Mesendoderm (in vitro differentiated cells): ENCODE data around the gene ALG11.
A peak's percentile ranks its signal among the peaks of the same experiment; 100 is the strongest.
"Not testable (repeated sequence)": the region's sequence is repeated elsewhere in the genome, so short reads cannot be mapped to it uniquely, and the experiment has no call there.

Experiments
- DNase-seq: peaks from one replicate; pipeline ENCODE4 v3.0.0; 2013
- H2AK5ac ChIP-seq: 2 replicates; pipeline ENCODE4 v1.6.1; 2013; ENCODE audit warnings: low read length, inconsistent platforms
- H2BK120ac ChIP-seq: 2 replicates; pipeline ENCODE4 v1.6.1; 2013; ENCODE audit warnings: low read depth, mild to moderate bottlenecking, low read length, moderate library complexity, mixed read lengths
- H2BK15ac ChIP-seq: replicated peaks from 2 replicates; pipeline ENCODE4 v1.6.1; 2013; ENCODE audit warnings: low read depth, mild to moderate bottlenecking, moderate library complexity
- H2BK5ac ChIP-seq: 2 replicates; pipeline ENCODE4 v1.6.1; 2013; ENCODE audit warnings: low read length, inconsistent platforms
- H3K18ac ChIP-seq: 2 replicates; pipeline ENCODE4 v1.6.1; 2013; ENCODE audit warnings: mild to moderate bottlenecking, low read length, mixed read lengths
- H3K23ac ChIP-seq: one replicate; pipeline ENCODE4 v1.6.1; 2013; ENCODE audit warnings: low read length
- H3K27ac ChIP-seq: 2 replicates; pipeline ENCODE4 v1.5.1; 2013; ENCODE audit warnings: low read depth, mild to moderate bottlenecking, inconsistent platforms, low read length, moderate library complexity
- H3K27me3 ChIP-seq: 2 replicates; pipeline ENCODE4 v1.6.1; 2013; ENCODE audit warnings: low read length, control low read depth, mild to moderate bottlenecking, inconsistent platforms; ENCODE audit not compliant: insufficient read depth, poor library complexity
- H3K36me3 ChIP-seq: 2 replicates; pipeline ENCODE4 v1.6.1; 2013; ENCODE audit warnings: low read length, inconsistent platforms; ENCODE audit not compliant: control insufficient read depth, insufficient read depth
- H3K4ac ChIP-seq: one replicate; pipeline ENCODE4 v1.6.1; 2013; ENCODE audit warnings: low read depth, mild to moderate bottlenecking, low read length, moderate library complexity
- H3K4me1 ChIP-seq: 2 replicates; pipeline ENCODE4 v1.6.1; 2013; ENCODE audit warnings: low read depth, low read length, inconsistent platforms; ENCODE audit not compliant: control insufficient read depth
- H3K4me2 ChIP-seq: 2 replicates; pipeline ENCODE4 v1.6.1; 2013; ENCODE audit warnings: low read length
- H3K4me3 ChIP-seq: 2 replicates; pipeline ENCODE4 v1.5.1; 2013; ENCODE audit warnings: mild to moderate bottlenecking, low read length
- H3K56ac ChIP-seq: one replicate; pipeline ENCODE4 v1.6.1; 2013; ENCODE audit warnings: low read length
- H3K79me1 ChIP-seq: 2 replicates; pipeline ENCODE4 v1.6.1; 2013; ENCODE audit warnings: low read length, inconsistent platforms
- H3K79me2 ChIP-seq: 2 replicates; pipeline ENCODE4 v1.6.1; 2013; ENCODE audit warnings: mild to moderate bottlenecking, low read length; ENCODE audit not compliant: control insufficient read depth, insufficient read depth
- H3K9ac ChIP-seq: 2 replicates; pipeline ENCODE4 v1.6.1; 2013; ENCODE audit warnings: low read length, inconsistent platforms
- H4K5ac ChIP-seq: one replicate; pipeline ENCODE4 v1.6.1; 2013; ENCODE audit warnings: low read length
- H4K8ac ChIP-seq: one replicate; pipeline ENCODE4 v1.6.1; 2013; ENCODE audit warnings: low read depth, mild to moderate bottlenecking, control low read depth, low read length, moderate library complexity
- WGBS: extraction: QIAGEN DNeasy Blood & Tissue Kit; methylation state at CpG from one replicate; pipeline ENCODE4 v1.1.7; 2013; ENCODE audit warnings: low lambda C conversion rate, missing lambda C conversion rate; ENCODE audit not compliant: insufficient coverage; ENCODE audit errors: extremely low coverage; 5-methylcytosine and 5-hydroxymethylcytosine counted together

Gene ALG11

DNA sequence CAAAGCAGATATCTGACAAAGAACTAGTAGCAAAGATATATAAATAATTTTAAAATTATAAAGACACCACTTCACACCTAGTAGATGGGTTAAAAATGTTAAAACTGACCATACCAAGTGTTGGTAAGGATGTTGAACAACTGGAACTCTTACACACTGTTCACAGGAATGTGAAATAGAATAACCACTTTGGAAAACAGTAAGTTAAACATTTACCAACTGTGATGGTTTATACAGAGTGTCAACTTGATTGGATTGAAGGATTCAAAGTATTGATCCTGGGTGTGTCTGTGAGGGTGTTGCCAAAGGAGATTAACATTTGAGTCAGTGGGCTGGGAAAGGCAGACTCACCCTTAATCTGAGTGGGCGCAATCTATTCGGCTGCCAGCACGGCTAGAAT lies 31.5 kb downstream of the ALG11 start:
- Histone ChIP-seq H3K4me1 (no peaks in the 10 kb centered on the region), H3K23ac (no peak overlapping the region), H2BK5ac (no peak overlapping the region), H3K27ac (no peak overlapping the region), H3K18ac (no peak overlapping the region), H4K5ac (no peak overlapping the region), H3K4me2 (no peak overlapping the region), H3K79me2 (no peaks in the 10 kb centered on the region), H2BK120ac (no peak overlapping the region), H3K36me3 (no peaks in the 10 kb centered on the region), H3K27me3 (no peaks in the 10 kb centered on the region), H3K4me3 (no peak overlapping the region), H3K4ac (no peak overlapping the region), H3K79me1 (no peaks in the 10 kb centered on the region), H4K8ac (no peak overlapping the region), H3K56ac (no peak overlapping the region), H2BK15ac (no peak overlapping the region), H3K9ac (no peak overlapping the region), H2AK5ac (no peak overlapping the region)
- no CpG with 5 or more reads among the region's 3 CpGs for WGBS
- DNase-seq: no peak

DNA sequence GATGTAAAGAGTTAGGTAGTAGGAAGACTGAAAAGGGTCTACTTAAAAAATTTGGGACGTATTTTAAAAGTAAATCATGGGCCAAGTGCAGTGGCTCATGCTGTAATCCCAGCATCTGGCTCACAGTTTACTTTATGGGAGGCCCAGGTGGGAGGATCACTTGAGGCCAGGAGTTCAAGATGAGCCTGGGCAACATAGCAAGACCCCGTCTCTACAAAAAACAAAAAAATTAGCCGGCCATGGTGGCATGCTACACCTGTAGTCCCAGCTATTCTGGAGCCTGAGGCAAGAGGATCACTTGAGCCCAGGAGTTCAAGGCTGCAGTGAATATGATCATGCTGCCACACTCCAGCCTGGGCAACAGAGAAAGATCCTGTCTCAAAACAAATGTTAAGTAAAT lies 35.3 kb downstream of the ALG11 start:
- H3K36me3 ChIP-seq: no peaks in the 10 kb centered on the region
- no peak overlapping the region for H4K5ac ChIP-seq
- H3K79me2 ChIP-seq: no peaks in the 10 kb centered on the region
- H2BK5ac ChIP-seq: no peak overlapping the region
- no peak overlapping the region for H3K4ac ChIP-seq
- H3K4me2 ChIP-seq: no peak overlapping the region
- no peak overlapping the region for H2BK15ac ChIP-seq
- H3K23ac ChIP-seq: no peak overlapping the region
- H3K56ac ChIP-seq: no peak overlapping the region
- H3K27ac ChIP-seq: no peak overlapping the region
- H3K27me3 ChIP-seq: no peaks in the 10 kb centered on the region
- no peak overlapping the region for H3K4me3 ChIP-seq
- no peak overlapping the region for H3K9ac ChIP-seq
- H4K8ac ChIP-seq: no peak overlapping the region
- no peak overlapping the region for H2BK120ac ChIP-seq
- H3K18ac ChIP-seq: no peak overlapping the region
- DNase-seq: no peak
- no peaks in the 10 kb centered on the region for H3K79me1 ChIP-seq
- no peak overlapping the region for H2AK5ac ChIP-seq
- no CpG with 5 or more reads among the region's 3 CpGs for WGBS
- peaks cover 6% of the 10 kb centered on the region for H3K4me1 ChIP-seq

DNA sequence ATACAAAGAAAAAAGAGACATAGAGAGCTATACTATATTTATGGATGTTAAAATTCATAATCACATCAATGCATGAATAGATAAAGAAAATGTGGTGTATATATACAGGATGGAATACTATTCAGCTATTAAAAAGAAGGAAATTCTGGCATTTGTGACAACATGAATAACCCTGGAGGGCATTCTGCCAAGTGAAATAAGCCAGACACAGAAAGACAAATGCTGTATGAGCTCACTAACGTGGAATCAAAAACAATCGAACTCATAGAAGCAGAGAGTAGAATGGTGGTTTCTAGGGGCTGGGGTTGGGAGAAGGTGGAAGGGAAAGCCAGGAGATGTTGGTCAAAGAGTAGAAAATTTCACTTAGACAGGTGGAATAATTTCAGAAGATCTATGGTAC lies 36.3 kb downstream of the ALG11 start:
- Histone ChIP-seq H2BK120ac (no peak overlapping the region), H3K23ac (no peak overlapping the region), H3K36me3 (no peaks in the 10 kb centered on the region), H2BK15ac (no peak overlapping the region), H3K18ac (no peak overlapping the region), H3K4me3 (no peak overlapping the region), H3K9ac (no peak overlapping the region), H3K79me2 (no peaks in the 10 kb centered on the region), H3K27me3 (no peaks in the 10 kb centered on the region), H4K5ac (no peak overlapping the region), H2AK5ac (no peak overlapping the region), H3K4me2 (no peak overlapping the region), H3K56ac (no peak overlapping the region), H3K4ac (no peak overlapping the region), H2BK5ac (no peak overlapping the region), H3K79me1 (no peaks in the 10 kb centered on the region), H4K8ac (no peak overlapping the region), H3K27ac (no peak overlapping the region), H3K4me1 (peaks cover 6% of the 10 kb centered on the region)
- no CpG with 5 or more reads among the region's 2 CpGs for WGBS
- DNase-seq: no peak

DNA sequence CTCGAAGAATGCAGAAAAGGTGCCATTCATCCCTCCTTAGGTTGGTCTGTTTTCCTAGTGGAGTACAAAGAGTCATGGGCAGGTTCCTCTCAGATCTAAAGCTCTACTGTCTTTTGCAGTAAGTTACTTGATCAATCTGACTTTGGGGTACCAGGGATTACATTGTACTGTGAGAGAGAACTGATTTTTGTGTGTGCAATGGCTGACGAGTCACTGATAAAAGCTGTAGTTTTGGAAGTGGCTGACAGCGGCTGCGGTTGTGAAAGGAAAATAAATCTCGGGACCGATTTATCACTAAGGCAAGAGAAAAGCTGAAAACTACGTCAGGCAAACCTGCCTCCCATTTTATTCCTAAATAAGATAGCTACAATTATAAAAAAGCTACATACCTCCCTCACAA lies 39.2 kb downstream of the ALG11 start:
- Histone ChIP-seq H3K4me1 (peaks cover 6% of the 10 kb centered on the region), H3K4ac (no peak overlapping the region), H3K23ac (no peak overlapping the region), H3K27me3 (no peaks in the 10 kb centered on the region), H4K8ac (no peak overlapping the region), H3K18ac (no peak overlapping the region), H2AK5ac (no peak overlapping the region), H3K4me2 (no peak overlapping the region), H2BK5ac (no peak overlapping the region), H4K5ac (no peak overlapping the region), H2BK15ac (no peak overlapping the region), H3K27ac (no peak overlapping the region), H3K79me1 (no peaks in the 10 kb centered on the region), H3K36me3 (no peaks in the 10 kb centered on the region), H3K56ac (no peak overlapping the region), H2BK120ac (no peak overlapping the region), H3K79me2 (no peaks in the 10 kb centered on the region), H3K4me3 (no peak overlapping the region), H3K9ac (no peak overlapping the region)
- no CpG with 5 or more reads among the region's 7 CpGs for WGBS
- peak; percentile 37 for DNase-seq

DNA sequence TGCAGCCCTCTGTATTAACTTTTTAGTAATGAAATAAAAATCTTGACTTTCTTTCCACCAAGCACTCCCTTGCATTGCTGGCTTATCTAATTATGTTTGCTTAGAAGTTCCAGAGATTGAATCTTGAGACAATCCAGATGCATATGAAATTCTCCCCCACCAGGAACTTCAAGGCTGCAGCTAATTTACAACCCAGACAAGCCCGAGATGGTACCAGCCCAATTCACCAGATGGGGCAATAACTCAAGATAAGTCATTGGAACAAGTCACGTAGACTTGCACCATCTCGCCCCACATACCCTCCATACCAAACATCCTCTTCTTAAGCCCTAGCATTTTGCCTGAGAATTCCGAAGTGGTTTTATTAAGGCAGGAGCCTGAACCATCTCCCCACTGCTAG lies 41.3 kb downstream of the ALG11 start:
- no peak overlapping the region for H3K4me2 ChIP-seq
- no peaks in the 10 kb centered on the region for H3K79me1 ChIP-seq
- H3K27ac ChIP-seq: no peak overlapping the region
- no peak overlapping the region for H2BK15ac ChIP-seq
- no peak overlapping the region for H2AK5ac ChIP-seq
- H3K4me1 ChIP-seq: peaks cover 6% of the 10 kb centered on the region
- H3K4me3 ChIP-seq: no peak overlapping the region
- H3K79me2 ChIP-seq: no peaks in the 10 kb centered on the region
- no peak overlapping the region for H2BK5ac ChIP-seq
- no peaks in the 10 kb centered on the region for H3K36me3 ChIP-seq
- H3K56ac ChIP-seq: no peak overlapping the region
- H3K27me3 ChIP-seq: no peaks in the 10 kb centered on the region
- WGBS: no CpG with 5 or more reads among the region's 4 CpGs
- peak; percentile 47 for DNase-seq
- no peak overlapping the region for H4K8ac ChIP-seq
- no peak overlapping the region for H3K4ac ChIP-seq
- H3K18ac ChIP-seq: no peak overlapping the region
- H4K5ac ChIP-seq: no peak overlapping the region
- no peak overlapping the region for H3K23ac ChIP-seq
- H2BK120ac ChIP-seq: no peak overlapping the region
- no peak overlapping the region for H3K9ac ChIP-seq

DNA sequence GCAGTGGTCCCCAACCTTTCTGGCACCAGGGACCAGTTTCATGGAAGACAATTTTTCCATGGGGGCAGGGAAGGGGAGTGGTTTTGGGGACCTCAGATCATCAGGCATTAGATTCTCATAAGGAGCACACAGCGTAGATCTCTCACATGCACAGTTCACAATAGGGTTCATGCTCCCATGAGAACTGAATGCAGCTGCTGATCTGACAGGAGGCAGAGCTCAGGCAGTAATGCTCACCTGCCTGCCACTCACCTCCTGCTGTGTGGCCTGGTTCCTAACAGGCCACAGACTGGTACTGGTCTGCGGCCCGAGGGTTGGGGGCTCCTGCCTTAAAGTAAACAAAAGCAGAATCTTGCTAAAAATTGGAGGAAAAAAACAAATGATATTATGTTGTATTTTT lies 48.9 kb downstream of the ALG11 start:
- H3K4me3 ChIP-seq: not testable (repeated sequence)

More for the DNA sequence above, 48.9 kb downstream of the ALG11 start:
- H3K4me2 ChIP-seq, H2BK5ac ChIP-seq, H3K9ac ChIP-seq, DNase-seq, H3K18ac ChIP-seq, H3K79me1 ChIP-seq, H3K36me3 ChIP-seq, H3K27ac ChIP-seq, H3K27me3 ChIP-seq, H3K4ac ChIP-seq, H3K4me1 ChIP-seq, H2AK5ac ChIP-seq, H3K23ac ChIP-seq, H4K8ac ChIP-seq, H3K56ac ChIP-seq, H3K79me2 ChIP-seq, H4K5ac ChIP-seq, H2BK120ac ChIP-seq, H2BK15ac ChIP-seq: not testable (repeated sequence)
- WGBS: no CpG with 5 or more reads among the region's 3 CpGs
